Transverse colon (tissue), 3 donors: ENCODE data around the gene KIF20B.

ENCODE experiments used
- EP300 ChIP-seq: sonication (generic); formaldehyde crosslinking; IDR thresholded peaks from one replicate; pipeline ENCODE4 v1.6.1; 2017; ENCODE audit warnings: antibody characterized with exemption, low read depth
- TF ChIP-seq, protein P1 (sequence below), 5 experiments: fragments of 200-600 bp in 3 of 5; fragments of 450-650 bp in 2 of 5; sonication (generic) in 3 of 5; IDR thresholded peaks; 1 replicate in 2 of 5; 2 replicates in 3 of 5; pipeline ENCODE4 v1.5.1; 2016 to 2017; ENCODE audit warnings: antibody characterized with exemption in 5 of 5, inconsistent platforms in 3 of 5, mild to moderate bottlenecking in 2 of 5, moderate library complexity in 1 of 5

DNA sequence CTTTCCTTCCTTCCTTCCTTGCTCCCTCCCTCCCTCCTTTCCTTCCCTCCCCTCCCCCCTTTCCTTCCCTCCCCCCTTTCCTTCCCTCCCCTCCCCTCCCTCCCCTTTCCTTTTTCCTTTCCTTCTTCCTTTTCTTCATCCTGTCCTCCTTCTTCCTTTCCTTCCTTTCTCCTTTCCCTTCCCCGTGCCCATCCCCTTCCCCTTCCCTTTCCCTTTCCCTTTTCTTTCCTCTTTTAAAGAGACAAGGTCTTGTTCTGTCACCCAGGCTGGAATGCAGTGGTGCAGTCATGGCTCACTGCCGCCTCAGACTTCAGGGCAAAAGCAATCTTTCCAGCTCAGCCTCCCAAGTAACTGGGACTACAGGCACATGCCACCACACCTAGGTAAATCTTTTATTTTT, 54.0 kb downstream of the KIF20B start:
- TF ChIP-seq, protein P1, sequence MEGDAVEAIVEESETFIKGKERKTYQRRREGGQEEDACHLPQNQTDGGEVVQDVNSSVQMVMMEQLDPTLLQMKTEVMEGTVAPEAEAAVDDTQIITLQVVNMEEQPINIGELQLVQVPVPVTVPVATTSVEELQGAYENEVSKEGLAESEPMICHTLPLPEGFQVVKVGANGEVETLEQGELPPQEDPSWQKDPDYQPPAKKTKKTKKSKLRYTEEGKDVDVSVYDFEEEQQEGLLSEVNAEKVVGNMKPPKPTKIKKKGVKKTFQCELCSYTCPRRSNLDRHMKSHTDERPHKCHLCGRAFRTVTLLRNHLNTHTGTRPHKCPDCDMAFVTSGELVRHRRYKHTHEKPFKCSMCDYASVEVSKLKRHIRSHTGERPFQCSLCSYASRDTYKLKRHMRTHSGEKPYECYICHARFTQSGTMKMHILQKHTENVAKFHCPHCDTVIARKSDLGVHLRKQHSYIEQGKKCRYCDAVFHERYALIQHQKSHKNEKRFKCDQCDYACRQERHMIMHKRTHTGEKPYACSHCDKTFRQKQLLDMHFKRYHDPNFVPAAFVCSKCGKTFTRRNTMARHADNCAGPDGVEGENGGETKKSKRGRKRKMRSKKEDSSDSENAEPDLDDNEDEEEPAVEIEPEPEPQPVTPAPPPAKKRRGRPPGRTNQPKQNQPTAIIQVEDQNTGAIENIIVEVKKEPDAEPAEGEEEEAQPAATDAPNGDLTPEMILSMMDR (IDR thresholded peaks at IDR 0.05), result no peak
- no peak for TF ChIP-seq EP300
